ENCODE data around the gene SUGCT.

SUGCT gene

DNA sequence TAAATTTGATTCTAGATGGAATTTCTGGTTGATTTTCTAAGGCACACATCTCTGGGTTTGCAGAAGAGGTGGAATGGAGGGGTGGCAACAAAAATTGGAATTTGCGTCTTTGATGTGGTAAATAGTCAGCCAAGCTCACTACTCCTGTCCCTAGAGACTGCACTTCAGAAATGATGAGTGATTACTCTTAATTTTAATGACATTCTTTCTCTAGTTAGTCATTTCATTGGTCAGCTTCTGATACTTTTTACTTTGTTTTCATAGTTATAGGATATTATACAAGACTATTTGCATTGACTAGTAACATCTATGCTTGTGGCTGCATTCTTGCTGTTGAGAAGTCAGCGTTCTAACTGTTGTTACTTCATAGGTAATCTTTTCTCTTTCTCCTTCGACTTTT lies 658.3 kb downstream of the SUGCT start:
- TF ChIP-seq CTCF (conservative IDR thresholded peaks at IDR 0.05), result no peak
- no peak overlapping the region for H3K27ac ChIP-seq

GRCh38 chr7:40795607-40796006 lies 660.8 kb downstream of the SUGCT start:
- H3K27ac ChIP-seq, result no peak overlapping the region
- TF ChIP-seq CTCF (conservative IDR thresholded peaks at IDR 0.05), result no peak

GRCh38 chr7:40796723-40797122 lies 661.9 kb downstream of the SUGCT start:
- TF ChIP-seq CTCF (conservative IDR thresholded peaks at IDR 0.05), result no peak
- no peak overlapping the region for H3K27ac ChIP-seq

DNA sequence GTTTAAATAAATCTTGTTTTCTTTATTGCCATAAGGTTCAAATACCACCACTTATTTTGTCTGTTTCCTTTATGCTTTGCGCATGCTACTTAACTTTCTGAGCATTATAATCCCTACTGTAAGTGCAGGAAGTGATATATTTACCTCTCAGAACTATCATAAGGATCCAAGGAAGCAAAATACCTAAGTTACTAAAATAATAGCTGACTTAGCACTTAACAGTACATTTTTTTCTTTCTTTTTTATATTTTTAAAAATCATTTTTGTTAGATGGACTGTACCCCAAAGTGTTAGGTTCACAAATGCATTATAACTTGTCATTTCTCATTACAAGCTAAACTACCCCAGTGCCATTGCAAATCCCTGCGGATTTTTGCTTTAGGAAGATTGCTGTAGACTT lies 663.8 kb downstream of the SUGCT start:
- no peak for TF ChIP-seq CTCF (conservative IDR thresholded peaks at IDR 0.05)
- no peak overlapping the region for H3K27ac ChIP-seq

GRCh38 chr7:40799493-40800403 lies 664.9 kb downstream of the SUGCT start:
- H3K27ac ChIP-seq, result no peak overlapping the region
- no peak for TF ChIP-seq CTCF (conservative IDR thresholded peaks at IDR 0.05)

GRCh38 chr7:40800771-40801170 lies 666.0 kb downstream of the SUGCT start:
- TF ChIP-seq CTCF (conservative IDR thresholded peaks at IDR 0.05), result no peak
- no peak overlapping the region for H3K27ac ChIP-seq

GRCh38 chr7:40802497-40802896 lies 667.7 kb downstream of the SUGCT start:
- TF ChIP-seq CTCF (conservative IDR thresholded peaks at IDR 0.05), result no peak
- H3K27ac ChIP-seq, result no peak overlapping the region
